CD4-positive, alpha-beta T cell treated with Interferon alpha-2 for 1 hour (primary cell): ENCODE measurements around the gene NFYC.

Source experiments
- DNase-seq, 2 donors: peaks; one replicate each; pipeline ENCODE4 v3.0.0-alpha.2; 2020 to 2022

NFYC gene

DNA sequence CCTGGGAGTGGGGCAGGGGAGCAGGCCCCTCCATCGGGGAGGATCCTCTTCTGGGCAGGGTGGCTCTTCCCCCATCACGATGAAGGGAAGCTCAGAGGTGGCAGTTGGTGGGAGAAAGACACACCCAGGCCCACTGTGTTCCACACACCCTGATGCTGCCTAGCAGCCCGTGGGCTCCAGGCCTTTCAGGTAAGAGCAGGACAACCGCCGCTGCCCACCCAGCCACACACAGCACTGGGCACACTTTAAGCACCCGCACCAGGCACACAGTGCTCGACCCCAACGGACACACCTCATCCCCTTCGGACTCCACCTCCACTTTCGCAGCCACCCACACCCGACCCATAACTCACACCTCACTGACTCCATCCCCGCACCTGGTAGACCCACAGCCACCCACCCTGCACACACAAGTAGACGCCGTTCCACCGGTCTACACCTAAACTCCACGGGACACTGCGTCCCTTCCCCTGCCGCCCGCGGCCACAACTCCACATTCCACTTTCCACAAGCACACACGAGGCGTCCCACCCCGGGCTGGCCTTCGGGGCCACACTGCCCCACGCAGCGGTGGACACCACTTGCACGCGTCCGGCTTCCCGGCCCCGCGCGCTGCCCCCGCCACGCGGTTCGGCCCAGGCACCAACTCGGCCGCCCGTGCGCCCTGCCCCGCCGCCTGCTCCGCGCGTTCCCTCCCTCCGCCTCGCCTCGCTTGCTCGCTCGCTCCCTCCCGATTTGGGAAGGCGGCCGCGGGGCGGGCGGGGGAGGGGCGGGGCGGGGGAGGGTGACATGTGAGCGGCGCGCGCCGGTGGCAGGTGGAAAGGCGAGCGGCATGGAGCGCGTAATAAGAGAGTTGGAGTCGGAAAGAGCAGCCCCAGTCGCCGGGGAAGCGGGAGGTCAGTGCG is 91.7 kb downstream of the NFYC start, which contains the start of gene KCNQ4:
Gene KCNQ4 (plus strand): TSS at position 787 of the 905 bp plus-strand sequence. CDS start 307 bp downstream, outside the sequence.
- peak in 1 of 2 donors; percentile 23 for DNase-seq

DNA sequence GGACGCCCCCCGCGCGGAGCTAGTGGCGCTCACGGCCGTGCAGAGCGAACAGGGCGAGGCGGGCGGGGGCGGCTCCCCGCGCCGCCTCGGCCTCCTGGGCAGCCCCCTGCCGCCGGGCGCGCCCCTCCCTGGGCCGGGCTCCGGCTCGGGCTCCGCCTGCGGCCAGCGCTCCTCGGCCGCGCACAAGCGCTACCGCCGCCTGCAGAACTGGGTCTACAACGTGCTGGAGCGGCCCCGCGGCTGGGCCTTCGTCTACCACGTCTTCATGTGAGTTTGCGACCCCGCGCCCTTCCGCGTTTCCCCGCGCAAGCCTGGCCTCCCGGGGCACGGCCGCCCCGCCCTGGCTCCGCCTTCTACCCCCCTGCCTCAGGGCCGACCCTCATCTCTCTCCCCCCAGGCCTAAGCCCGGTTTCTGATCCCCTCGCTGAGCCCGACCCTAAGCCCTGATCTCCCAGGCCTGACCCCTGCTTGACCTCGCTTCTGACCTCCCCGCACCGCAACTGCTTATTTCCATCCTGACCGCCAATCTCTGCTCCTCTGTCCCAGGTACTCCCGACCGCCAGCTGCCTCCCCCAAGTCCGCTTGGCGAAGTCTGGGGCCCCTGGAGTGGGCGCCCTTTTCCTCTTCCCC is 92.8 kb downstream of the NFYC start:
- no peak for DNase-seq

DNA sequence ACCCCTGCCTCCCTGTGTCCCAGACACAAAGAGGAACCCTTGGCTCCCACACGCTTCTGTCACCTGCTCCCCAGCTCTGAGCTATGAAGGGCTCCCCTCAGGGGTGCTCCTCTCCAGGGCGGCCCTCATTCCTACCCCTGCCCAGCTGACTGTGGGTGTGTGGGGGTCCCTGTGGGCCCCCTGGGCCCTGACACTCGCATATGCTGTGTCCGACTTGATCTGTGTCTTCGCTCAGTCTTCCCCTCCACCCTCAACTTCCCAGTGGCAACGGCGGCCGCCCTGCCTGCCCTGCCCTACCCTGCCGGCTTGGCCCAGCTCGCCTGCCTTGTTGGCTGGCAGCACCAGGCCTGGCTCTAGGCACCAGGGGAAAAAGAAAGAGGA is 93.3 kb downstream of the NFYC start:
- DNase-seq = no peak

DNA sequence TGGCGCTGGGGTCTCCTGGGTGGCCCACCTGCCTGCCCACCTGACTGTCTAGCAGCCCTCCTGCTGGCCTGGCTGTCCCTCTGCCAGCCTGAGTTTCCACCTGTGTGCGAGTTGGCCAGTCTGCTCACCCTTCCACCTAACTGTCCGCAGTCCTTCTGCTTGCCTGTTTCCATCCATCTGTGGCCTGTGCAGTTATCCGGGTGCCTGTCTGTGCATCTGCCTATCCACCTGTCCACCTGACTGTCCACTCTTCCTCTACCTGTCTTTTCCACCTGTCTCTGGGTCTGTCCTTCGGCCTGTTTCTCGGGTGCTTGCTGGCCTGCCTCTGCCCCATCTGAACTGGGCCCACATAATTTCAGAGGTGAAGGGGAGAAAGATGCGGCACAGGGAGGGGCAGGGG is 93.9 kb downstream of the NFYC start:
- no peak for DNase-seq

DNA sequence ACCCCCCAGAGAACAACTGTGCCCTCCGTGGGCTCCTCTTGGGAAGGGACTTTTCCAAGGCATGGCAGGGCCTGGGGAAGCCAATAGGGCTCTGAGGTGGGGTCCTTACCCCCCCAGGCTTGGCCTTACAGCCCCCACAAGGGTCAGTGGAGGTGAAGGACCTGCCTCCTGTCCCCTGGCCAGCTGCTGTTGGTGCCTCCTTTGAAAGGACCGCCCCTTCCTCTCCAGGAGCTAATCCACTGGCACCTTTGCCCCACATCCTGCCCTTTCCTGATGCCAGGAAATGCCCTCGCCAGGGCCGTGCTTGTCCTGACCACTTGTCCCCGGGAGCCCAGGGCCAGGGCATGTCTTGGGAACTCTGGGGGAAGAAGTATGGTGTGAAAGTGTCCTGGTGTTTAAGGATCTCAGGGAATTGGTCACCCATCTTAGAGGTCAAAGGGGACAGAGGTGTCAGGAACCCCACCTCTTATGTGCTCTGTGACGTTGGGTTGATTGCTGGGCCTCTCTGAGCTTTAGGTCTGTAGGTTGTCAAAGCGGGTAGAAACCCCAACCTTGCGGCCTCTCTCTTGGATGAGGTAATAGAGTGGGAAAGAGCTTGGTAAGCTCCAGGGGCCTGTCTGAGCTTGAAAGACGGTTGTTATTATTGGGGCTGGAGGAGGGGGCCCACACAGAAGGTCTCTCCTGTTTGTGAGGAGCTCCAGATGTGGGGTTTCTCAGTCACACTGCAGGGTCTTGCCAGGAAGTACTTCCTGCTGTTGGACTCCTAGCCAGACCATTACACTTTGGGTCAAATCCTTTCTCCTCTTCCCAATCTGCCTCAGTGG is 94.9 kb downstream of the NFYC start:
- DNase-seq = no peak

DNA sequence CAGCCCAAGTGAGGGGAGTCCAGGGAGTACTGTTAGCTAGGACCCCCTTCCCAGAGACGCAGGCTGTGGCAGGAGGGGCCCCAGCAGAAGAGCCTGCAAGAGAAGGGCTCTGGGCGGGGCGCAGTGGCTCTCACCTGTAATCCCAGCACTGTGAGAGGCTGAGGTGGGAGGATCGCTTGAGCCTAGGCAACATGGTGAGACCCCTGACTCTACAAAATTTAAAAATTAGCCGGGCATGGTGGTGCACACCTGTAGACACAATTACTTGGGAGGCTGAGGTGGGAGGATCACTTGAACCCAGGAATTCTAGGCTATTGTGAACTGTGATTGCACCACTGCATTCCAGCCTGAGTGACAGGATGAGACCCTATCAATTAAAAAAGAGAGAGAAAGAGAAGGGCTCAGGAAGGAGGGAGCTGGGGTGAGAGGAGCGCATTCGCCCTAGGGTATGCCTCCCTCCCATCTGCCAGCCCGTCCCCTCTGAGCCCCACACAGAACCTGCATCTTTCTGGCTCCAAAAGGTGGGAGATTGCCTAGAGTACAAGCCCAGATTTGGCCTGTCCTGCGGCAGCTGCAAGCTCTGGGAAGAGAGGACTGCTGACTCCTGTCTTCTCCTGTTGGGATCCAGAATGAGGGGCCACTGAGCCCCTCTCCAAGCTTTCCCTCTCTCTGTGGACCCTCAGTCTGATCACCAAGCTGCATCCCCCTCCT is 95.6 kb downstream of the NFYC start:
- DNase-seq = no peak

DNA sequence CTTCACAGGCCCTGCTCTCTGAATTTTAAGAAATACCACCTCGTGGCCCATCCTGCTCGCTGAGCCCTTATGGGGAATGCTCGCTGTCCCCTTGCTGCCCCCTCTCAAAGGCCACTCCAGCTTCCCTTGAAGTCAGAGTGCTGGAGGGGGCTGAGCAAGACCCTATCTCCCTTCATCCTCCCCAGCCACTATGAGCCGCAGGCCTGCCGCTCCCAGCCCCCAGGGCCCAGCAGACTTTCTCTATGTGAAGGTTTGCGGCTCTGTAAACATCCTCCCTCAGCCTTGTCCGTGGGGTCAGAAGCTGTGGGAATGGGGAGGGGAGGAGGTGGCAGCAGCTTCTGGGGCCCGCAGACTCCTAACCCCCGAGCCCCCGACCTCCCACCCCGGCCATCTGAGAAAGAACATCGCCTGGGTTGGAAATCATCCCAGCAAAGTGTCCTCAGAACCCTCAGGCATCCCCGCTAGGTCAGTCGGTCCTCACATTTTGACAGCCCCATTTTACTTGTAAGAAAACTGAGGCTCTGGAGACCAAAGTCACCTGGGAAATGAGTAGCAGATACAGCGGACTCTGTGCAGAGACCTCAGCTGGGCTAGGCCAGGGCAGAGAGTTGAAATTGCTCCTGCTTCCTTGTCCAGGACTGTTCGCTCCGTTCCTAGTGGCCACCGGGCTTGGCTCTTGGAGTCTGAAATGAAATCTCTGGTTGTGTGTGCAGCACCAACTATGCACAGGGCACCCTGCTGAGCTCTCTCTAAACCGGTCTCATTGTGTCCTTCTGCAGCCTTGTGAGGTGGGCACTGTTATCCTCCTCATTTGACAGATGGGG is 96.4 kb downstream of the NFYC start:
- no peak for DNase-seq

DNA sequence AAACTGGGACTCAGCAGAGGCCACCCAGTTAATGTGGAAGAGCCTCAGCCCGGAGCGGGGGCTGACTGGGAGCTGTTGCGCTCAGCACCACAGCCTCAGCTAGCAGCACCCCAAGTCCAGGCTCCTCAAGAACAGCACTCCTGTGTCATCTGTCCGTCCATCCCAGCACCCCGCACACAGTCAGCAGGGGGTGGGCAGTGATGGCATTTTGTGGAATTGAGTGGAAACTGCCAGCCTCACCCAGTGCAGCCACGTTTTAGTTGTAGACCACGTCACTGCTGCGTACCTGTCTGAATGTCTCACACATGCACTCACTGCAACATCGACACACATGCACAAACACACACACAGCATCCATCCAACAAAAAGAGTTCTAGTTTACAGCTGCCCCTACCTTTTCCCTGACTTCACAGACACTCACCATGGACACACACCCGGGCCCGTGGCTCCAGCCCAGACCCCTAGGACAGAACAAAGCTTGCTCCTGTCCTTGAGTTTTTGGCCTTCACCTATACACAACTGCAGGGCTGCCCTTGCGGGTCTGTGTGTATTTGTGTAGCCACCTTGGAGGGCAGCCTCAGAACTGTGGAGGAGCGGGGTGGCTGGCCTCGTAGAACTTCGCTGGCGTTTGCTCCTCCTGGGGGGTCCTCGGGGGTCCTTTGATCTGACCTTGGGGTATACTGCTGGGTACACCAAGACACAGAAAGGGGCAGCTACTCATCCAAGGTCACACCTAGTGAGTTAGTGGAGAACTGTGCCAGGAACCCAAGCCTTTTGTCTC is 97.2 kb downstream of the NFYC start:
- DNase-seq = no peak

DNA sequence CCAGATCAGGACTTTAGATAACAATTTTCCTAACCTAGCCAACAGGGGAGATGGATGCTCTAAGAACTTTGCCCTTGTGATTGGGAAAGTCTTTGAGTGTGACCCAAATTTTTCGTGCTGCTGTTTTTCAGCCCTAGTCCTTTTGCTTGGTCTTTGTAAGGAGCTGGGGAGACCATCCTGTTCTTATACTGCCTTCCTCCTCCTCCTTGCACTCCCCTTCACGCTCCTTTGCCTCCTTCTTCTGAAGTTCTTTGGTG is 97.8 kb downstream of the NFYC start:
- no peak for DNase-seq

DNA sequence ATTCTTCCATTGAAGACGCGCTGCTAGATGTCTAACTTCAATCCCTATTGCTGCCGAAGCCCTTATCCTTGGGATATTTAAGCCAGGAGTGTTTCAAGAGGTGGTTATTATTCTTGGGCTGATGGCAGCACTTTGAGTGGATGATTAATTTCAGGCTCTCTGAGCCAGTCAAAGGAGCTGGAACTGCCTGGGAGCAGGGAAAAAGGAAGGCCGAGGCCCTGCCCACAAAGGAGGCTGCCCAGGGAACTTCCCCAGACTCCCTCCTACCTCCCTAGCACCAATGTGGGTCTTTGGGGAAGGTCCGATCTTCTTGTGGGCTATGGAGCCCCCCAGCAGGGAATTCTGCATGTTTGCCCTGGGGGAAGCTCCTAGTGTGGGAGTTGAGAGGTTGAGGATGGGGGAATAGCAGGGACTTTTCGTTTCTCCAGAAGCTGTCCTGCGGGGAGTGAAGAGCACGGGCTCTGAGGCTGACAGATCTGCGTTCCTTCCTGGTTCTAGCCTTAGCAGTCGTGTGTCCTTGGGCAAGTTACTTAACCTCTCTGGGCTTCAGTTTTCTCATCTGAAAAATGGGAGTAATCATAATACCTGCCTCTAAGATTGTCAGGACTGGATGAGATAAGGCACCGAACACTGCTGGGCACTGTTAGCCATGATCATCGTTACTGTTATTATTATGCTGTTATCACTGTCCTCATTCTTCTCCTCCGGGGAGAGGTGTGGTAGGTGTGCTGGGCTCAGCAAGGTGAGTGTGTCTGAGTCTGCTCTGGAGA is 98.3 kb downstream of the NFYC start:
- no peak for DNase-seq

DNA sequence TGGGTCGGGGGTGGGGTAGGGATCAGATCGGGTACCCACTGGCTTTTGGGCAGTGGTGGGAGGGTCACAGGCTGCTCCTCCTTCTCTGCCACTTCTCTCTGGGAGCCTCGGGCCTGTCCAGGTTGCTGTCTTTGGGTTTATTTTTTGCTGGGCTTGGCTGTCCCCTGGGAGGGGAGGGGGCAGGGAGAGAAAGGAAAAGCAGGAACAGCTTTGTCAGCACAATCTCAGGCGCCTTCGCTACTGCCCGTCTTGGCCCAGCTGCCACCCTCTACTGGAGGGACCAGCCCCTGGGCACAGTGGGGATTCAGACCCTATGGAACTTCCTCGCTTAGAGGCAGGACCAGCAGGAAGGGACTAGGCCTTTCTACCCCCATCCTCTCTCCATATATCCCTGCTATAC is 100.5 kb downstream of the NFYC start:
- DNase-seq = no peak

DNA sequence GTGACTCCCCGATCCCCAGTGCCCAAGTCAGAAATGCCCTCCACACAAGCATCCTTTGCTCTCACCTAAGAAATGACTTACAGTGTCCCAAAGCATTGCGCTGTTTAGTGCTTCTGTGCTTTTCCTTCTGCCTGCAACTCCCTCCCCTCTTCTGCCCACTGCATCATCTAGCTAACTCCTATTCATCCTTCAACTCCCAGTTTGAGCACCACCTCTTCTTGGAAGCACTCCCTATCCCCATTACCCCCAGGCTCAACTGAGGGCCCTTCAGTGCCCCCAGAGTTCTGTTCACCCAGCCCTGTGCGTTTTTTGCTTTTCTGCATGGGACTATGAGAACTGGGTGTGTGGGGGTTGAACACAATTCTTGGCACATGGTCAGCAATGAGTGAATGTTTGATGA is 102.1 kb downstream of the NFYC start:
- DNase-seq = no peak

DNA sequence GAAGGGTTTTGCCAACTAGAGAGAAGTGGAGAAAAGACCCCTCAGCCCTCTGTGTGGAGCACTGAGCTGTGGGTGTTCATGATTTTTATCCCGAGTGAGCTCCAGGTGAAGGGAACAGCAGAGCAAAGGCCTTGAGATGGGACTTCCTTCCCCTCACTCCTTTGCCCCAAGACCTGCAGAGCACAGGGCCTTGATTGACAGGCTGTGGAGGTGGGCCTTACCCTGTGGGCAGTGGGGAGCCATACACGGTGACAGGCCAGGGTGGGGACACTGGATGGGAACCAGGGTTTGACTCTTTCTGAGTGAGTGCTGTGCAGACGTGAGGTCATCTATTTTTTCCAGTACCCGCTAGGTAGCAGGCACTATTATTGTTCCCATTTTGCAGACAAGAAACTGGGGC is 102.5 kb downstream of the NFYC start:
- DNase-seq = no peak

DNA sequence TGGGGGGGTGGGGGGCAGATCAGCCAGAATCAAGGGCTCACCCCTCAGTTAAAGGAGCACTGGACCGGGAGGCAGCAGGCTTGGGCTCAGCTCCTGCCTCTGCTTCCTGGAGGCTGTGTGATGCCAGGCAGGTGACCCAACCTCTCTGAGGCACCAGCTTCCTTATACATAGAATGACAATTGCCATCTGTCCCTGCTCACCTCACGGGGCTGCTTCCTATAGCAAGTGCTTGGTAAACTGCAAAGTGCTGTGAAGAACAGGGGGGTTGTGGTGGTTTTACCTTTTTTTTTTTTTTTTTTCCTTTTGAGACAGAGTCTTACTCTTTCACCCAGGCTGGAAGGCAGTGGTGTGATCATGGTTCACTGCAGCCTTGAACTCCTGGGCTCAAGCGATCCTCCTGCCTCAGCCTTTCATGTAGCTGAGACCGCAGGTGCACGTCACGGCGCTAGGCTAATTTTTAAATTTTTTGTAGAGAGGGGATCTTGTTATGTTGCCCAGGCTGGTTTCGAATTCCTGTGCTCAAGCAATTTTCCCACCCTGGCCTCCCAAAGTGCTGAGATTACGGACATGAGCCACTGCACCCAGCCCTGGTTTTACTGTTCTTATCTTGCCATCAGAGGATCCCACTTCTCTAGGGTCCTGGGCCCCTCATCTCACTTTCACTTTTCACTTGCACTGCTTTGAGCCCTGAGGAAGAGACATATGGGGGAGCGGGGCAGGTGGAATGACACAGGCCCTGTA is 103.6 kb downstream of the NFYC start:
- no peak for DNase-seq

DNA sequence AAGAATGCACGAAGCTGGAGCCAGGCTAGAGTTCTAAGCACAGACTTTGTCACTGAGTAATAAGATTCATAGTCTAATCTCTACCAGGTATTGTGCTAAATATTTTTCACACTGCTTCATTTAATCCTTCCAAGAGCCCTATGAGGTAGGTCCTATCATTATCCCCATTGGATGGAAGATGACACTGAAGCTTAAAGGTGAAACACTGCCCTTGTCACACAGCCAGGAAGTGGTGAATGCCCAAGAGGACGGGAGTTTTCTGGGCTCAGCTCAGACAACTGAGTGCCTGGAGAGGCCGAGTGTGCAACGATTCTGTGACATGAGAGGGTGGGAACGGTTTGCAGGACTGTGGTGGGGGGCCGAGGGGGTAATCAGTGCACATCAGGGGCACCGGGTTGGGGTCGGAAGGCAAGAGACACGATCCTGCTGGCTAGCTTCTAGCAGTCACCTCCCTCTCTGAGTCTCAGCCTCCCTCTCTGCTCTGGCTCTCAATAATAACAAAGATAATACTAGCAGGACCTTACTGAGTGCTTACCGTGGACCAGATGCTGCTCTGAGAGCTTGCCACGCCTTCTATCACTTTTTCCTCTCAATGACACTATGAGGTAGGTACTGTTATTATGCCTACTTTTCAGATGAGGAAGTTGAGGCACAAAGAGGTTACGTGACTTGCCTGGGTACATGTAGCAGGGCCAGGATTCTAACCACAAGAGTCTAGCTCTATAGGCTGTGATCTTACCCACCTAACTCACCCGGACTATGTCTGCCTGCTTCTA is 104.5 kb downstream of the NFYC start:
- DNase-seq = no peak

DNA sequence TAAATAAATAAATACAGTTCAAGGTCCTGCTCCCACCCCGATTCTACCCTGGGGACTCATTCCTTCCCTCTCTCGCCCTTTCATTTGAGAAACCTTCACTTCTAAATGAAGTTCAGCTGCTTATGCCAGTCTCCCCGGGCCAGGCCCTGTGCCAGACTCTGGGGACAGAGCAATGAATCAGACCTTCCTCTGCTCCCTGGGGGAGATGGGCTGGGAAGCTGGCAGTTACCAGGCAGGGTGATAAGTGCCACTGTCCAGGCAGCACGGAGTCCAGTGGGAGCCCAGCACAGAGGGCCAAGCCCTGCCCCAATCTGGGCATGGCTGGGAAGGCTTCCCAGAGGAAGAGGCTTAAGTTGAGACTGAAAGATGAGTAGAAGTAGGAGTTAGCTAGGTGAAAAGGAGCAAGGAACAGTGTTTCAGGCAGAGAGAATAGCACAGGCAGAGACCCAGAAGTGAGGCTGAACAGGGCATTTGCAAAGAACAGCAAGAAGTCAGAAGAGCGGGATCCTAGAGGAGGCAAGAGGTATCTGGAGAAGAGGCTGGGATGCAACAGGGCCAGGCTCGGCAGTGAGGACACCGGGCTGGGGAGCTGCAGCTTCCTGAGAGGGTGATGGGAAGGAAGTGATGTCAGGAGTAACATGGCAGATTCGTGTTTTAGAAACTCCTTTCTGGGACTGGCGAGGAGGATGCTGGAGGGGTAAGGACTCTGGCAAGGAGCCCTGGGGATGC is 105.6 kb downstream of the NFYC start:
- no peak for DNase-seq

DNA sequence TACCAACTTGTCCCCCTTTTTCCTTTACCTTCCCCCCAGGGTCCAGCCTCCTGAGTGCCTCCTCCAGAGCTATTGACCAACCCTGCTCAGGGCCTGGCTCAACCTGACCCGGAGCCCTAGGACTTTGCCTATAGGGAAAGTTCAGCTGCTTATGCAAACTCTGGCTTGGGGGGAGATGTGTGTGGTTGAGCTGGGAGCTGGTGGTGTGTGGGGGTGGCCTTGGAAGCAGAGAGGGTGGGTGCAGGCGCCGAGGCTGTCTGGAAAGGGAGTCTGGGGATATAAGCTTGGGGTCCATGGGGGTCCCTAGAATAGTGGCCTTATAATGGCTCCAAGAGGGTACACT is 106.1 kb downstream of the NFYC start:
- DNase-seq = no peak
